ENCODE measurements around the gene PNPLA2. TPM values are rescaled to one million over a fixed set of nuclear protein-coding genes. Genes with fewer than 3 reads are reported as not detected.
A peak's percentile ranks its signal among the peaks of the same experiment; 100 is the strongest.

The PNPLA2 gene
- total RNA-seq, 1 experiment from 2014 or later = 93.6 TPM

GRCh38 chr11:844693-845644, 26.3 kb downstream of the PNPLA2 start:
- BruUV-seq (replicated peaks) = no TSS peak
- peak overlapping the region; percentile 88 for H3K27ac Mint-ChIP-seq (ENCODE audit: unreplicated experiment)
- TF ChIP-seq CTCF (IDR thresholded peaks at IDR 0.05; ENCODE audit: insufficient read depth in 1 of 2, low read depth in 1 of 2, low read length in 1 of 2, severe bottlenecking in 1 of 2, unreplicated experiment in 1 of 2) = no peak
- peaks cover 48% of the 10 kb centered on the region for H3K36me3 Mint-ChIP-seq (ENCODE audit: insufficient read depth, unreplicated experiment)
- H3K4me3 Mint-ChIP-seq (ENCODE audit: unreplicated experiment) = peak overlapping the region; percentile 90
- peaks cover 37% of the 10 kb centered on the region for H3K4me1 ChIP-seq
- H3K27me3 ChIP-seq (replicated peaks; ENCODE audit: control insufficient read depth, insufficient read depth, low read length) = no peaks in the 10 kb centered on the region
- H3K36me3 ChIP-seq (ENCODE audit: control insufficient read depth, insufficient read depth, low read length) = peaks cover 1% of the 10 kb centered on the region; the same call in 1 of the 2 replicates
- H3K4me1 Mint-ChIP-seq (ENCODE audit: low read depth, unreplicated experiment) = peaks cover 11% of the 10 kb centered on the region
- POLR2A ChIA-PET = interaction anchor here (0.6 kb wide), 1 partner anchor 36 kb away, joined by 4 read pairs; the partner anchor contains the start of gene RPLP2
- peak overlapping the region; percentile 68; the same call in 1 of the 2 replicates for H3K4me3 ChIP-seq (ENCODE audit: low read depth, low read length)
- CTCF ChIA-PET = interaction anchor here (0.5 to 0.7 kb wide), 3 partner anchors 231 to 845 kb away, joined by 3 to 5 read pairs (median 4); no protein-coding TSS in a partner anchor
- no peaks in the 10 kb centered on the region for H3K27me3 Mint-ChIP-seq (ENCODE audit: insufficient read depth, unreplicated experiment)
- peak in 1 of 2 experiments; percentile 67 for DNase-seq
- H3K9me3 Mint-ChIP-seq (ENCODE audit: unreplicated experiment) = no peaks in the 10 kb centered on the region
- intact Hi-C loops (cut with micrococcal nuclease; ENCODE audit: unreplicated experiment) = no loop called here
- H3K9me3 ChIP-seq = no peaks in the 10 kb centered on the region

GRCh38 chr11:845872-846495, 27.3 kb downstream of the PNPLA2 start:
- intact Hi-C loops (cut with micrococcal nuclease; ENCODE audit: unreplicated experiment) = no loop called here
- Mint-ChIP-seq H3K9me3 (ENCODE audit: unreplicated experiment) (no peaks in the 10 kb centered on the region), H3K27ac (ENCODE audit: unreplicated experiment) (no peak overlapping the region), H3K27me3 (ENCODE audit: insufficient read depth, unreplicated experiment) (no peaks in the 10 kb centered on the region), H3K36me3 (ENCODE audit: insufficient read depth, unreplicated experiment) (peaks cover 46% of the 10 kb centered on the region), H3K4me3 (ENCODE audit: unreplicated experiment) (no peak overlapping the region), H3K4me1 (ENCODE audit: low read depth, unreplicated experiment) (peaks cover 3% of the 10 kb centered on the region)
- CTCF ChIA-PET = interaction anchor here (1.4 kb wide), 1 partner anchor 52 kb away, joined by 5 read pairs; no protein-coding TSS in a partner anchor
- H3K36me3 ChIP-seq (ENCODE audit: control insufficient read depth, insufficient read depth, low read length) = no peaks in the 10 kb centered on the region
- TF ChIP-seq CTCF (IDR thresholded peaks at IDR 0.05; ENCODE audit: insufficient read depth in 1 of 2, low read depth in 1 of 2, low read length in 1 of 2, severe bottlenecking in 1 of 2, unreplicated experiment in 1 of 2) = no peak
- H3K4me1 ChIP-seq = peaks cover 44% of the 10 kb centered on the region
- no peaks in the 10 kb centered on the region for H3K9me3 ChIP-seq
- POLR2A ChIA-PET = no interaction called here
- H3K27me3 ChIP-seq (replicated peaks; ENCODE audit: control insufficient read depth, insufficient read depth, low read length) = no peaks in the 10 kb centered on the region
- no peak for DNase-seq
- H3K4me3 ChIP-seq (ENCODE audit: low read depth, low read length) = no peak overlapping the region
- BruUV-seq (replicated peaks) = no TSS peak

GRCh38 chr11:846496-847098, 27.9 kb downstream of the PNPLA2 start:
- Histone ChIP-seq H3K4me3 (ENCODE audit: low read depth, low read length) (no peak overlapping the region), H3K9me3 (no peaks in the 10 kb centered on the region), H3K27me3 (replicated peaks; ENCODE audit: control insufficient read depth, insufficient read depth, low read length) (no peaks in the 10 kb centered on the region), H3K4me1 (peaks cover 43% of the 10 kb centered on the region), H3K36me3 (ENCODE audit: control insufficient read depth, insufficient read depth, low read length) (no peaks in the 10 kb centered on the region)
- no peaks in the 10 kb centered on the region for H3K27me3 Mint-ChIP-seq (ENCODE audit: insufficient read depth, unreplicated experiment)
- TF ChIP-seq CTCF (IDR thresholded peaks at IDR 0.05; ENCODE audit: insufficient read depth in 1 of 2, low read depth in 1 of 2, low read length in 1 of 2, severe bottlenecking in 1 of 2, unreplicated experiment in 1 of 2) = no peak
- no peak for DNase-seq
- no peaks in the 10 kb centered on the region for H3K9me3 Mint-ChIP-seq (ENCODE audit: unreplicated experiment)
- no peak overlapping the region for H3K4me3 Mint-ChIP-seq (ENCODE audit: unreplicated experiment)
- intact Hi-C loops (cut with micrococcal nuclease; ENCODE audit: unreplicated experiment) = no loop called here
- no peaks in the 10 kb centered on the region for H3K4me1 Mint-ChIP-seq (ENCODE audit: low read depth, unreplicated experiment)
- POLR2A ChIA-PET = no interaction called here
- H3K36me3 Mint-ChIP-seq (ENCODE audit: insufficient read depth, unreplicated experiment) = peaks cover 42% of the 10 kb centered on the region
- H3K27ac Mint-ChIP-seq (ENCODE audit: unreplicated experiment) = no peak overlapping the region
- CTCF ChIA-PET = interaction anchor here (1.4 kb wide), 1 partner anchor 52 kb away, joined by 5 read pairs; no protein-coding TSS in a partner anchor
- BruUV-seq (replicated peaks) = no TSS peak
